Stimulated activated CD4-positive, alpha-beta T cell treated with anti-CD3 and anti-CD28 coated beads, Interleukin-2, amount 100 ng/mL, for 24 hours (primary cell): Measurements from ENCODE around the gene MPLKIP.
"Not testable (repeated sequence)": the region's sequence is repeated elsewhere in the genome, so short reads cannot be mapped to it uniquely, and the experiment has no call there.

Source experiments
- DNase-seq, 2 donors: peaks; one replicate each; pipeline ENCODE4 v3.0.0-alpha.2; 2020

Gene MPLKIP

GRCh38 chr7:40134428-40135316 lies at the start of gene MPLKIP, which contains the start of gene SUGCT:
Gene MPLKIP (minus strand): TSS chr7:40134622. CDS start chr7:40134567, 55 bp downstream.
Gene SUGCT (plus strand): TSS chr7:40135005.
- DNase-seq = peak; percentile 83 to 88

GRCh38 chr7:40182452-40182851 lies 48.0 kb upstream of the MPLKIP start:
- no peak for DNase-seq

GRCh38 chr7:40177071-40177470 lies 42.6 kb upstream of the MPLKIP start:
- no peak for DNase-seq

- DNase-seq = no peak
These were observed 41.5 kb upstream of the MPLKIP start for GRCh38 chr7:40175725-40176510.

GRCh38 chr7:40175256-40175655 lies 40.8 kb upstream of the MPLKIP start:
- not testable (repeated sequence) for DNase-seq

GRCh38 chr7:40173121-40173520 lies 38.7 kb upstream of the MPLKIP start:
- not testable (repeated sequence) for DNase-seq

GRCh38 chr7:40168266-40168665 lies 33.8 kb upstream of the MPLKIP start:
- not testable (repeated sequence) for DNase-seq

- DNase-seq = no peak
These were observed 32.9 kb upstream of the MPLKIP start for GRCh38 chr7:40167291-40167690.

GRCh38 chr7:40165216-40165615 lies 30.8 kb upstream of the MPLKIP start:
- no peak for DNase-seq

- no peak for DNase-seq
These were observed 28.1 kb upstream of the MPLKIP start for GRCh38 chr7:40162516-40162915.

GRCh38 chr7:40156988-40157387 lies 22.6 kb upstream of the MPLKIP start:
- DNase-seq = no peak

- no peak for DNase-seq
These were observed 17.1 kb upstream of the MPLKIP start for GRCh38 chr7:40151504-40151903.

- DNase-seq = no peak
These were observed 14.2 kb upstream of the MPLKIP start for GRCh38 chr7:40148671-40149070.

GRCh38 chr7:40148247-40148580 lies 13.8 kb upstream of the MPLKIP start:
- not testable (repeated sequence) for DNase-seq

GRCh38 chr7:40147371-40148246 lies 13.2 kb upstream of the MPLKIP start:
- DNase-seq = no peak

- DNase-seq = not testable (repeated sequence)
These were observed 11.2 kb upstream of the MPLKIP start for GRCh38 chr7:40145596-40146130.

GRCh38 chr7:40141916-40142315 lies 7.5 kb upstream of the MPLKIP start:
- not testable (repeated sequence) for DNase-seq

- not testable (repeated sequence) for DNase-seq
These were observed 5.5 kb upstream of the MPLKIP start for GRCh38 chr7:40139891-40140290.

GRCh38 chr7:40138973-40139372 lies 4.6 kb upstream of the MPLKIP start:
- no peak for DNase-seq

- DNase-seq = no peak
These were observed 3.1 kb upstream of the MPLKIP start for GRCh38 chr7:40137563-40137962.

GRCh38 chr7:40135317-40135610 lies 842 bp upstream of the MPLKIP start:
- DNase-seq = peak in 1 of 2 donors; percentile 23

GRCh38 chr7:40133561-40134427 lies 628 bp downstream of the MPLKIP start:
- DNase-seq = peak in 1 of 2 donors; percentile 19
